Adrenal gland (tissue), 12 donors: ENCODE results near the gene SPPL3. TPM values are rescaled to one million over a fixed set of nuclear protein-coding genes. Genes with fewer than 3 reads are reported as not detected.

Experiments used
- DNase-seq, 7 donors: peaks; one replicate each; pipeline ENCODE4 v3.0.0-alpha.2; 2019 to 2020
- H3K27ac ChIP-seq, 5 donors: fragments of 200-600 bp; sonication (generic) in 4 of 5; 1 replicate in 3 of 5; 2 replicates in 2 of 5; pipeline versions ENCODE4 v1.5.1 to v1.8.0; 2016 to 2020; ENCODE audit warnings: mild to moderate bottlenecking in 1 of 5
- H3K27me3 ChIP-seq: fragments of 200-600 bp; 2 replicates; pipeline ENCODE4 v1.8.0; 2021
- H3K36me3 ChIP-seq, 2 donors: fragments of 200-600 bp; replicated peaks in 1 of 2; 1 replicate in 1 of 2; 2 replicates in 1 of 2; pipeline versions ENCODE4 v1.5.1 to v1.8.0; 2018 to 2022
- H3K4me1 ChIP-seq, 2 donors: fragments of 200-600 bp; replicated peaks in 1 of 2; 1 replicate in 1 of 2; 2 replicates in 1 of 2; pipeline versions ENCODE4 v1.5.1 to v1.8.0; 2018 to 2021
- H3K4me3 ChIP-seq, 4 donors: fragments of 200-600 bp; sonication (generic) in 3 of 4; one replicate each; pipeline ENCODE4 v1.5.1; 2016 to 2018
- H3K9me3 ChIP-seq, 3 donors: fragments of 200-600 bp; sonication (generic) in 1 of 3; replicated peaks in 1 of 3; 1 replicate in 2 of 3; 2 replicates in 1 of 3; pipeline versions ENCODE4 v1.5.1 to v1.8.0; 2016 to 2021
- CTCF ChIP-seq, 6 experiments: fragments of 450-650 bp in 4 of 6; fragments of 200-600 bp in 2 of 6; sonication (generic) in 1 of 6; IDR thresholded peaks; 1 replicate in 5 of 6; 2 replicates in 1 of 6; pipeline versions ENCODE4 v1.5.1 to v1.8.0; 2016 to 2021; ENCODE audit warnings: antibody characterized with exemption in 6 of 6, mild to moderate bottlenecking in 2 of 6, moderate library complexity in 1 of 6
- POLR2A ChIP-seq, 2 donors: fragments of 450-650 bp; IDR thresholded peaks; one replicate each; pipeline ENCODE4 v1.6.1; 2017; ENCODE audit warnings: antibody characterized with exemption in 2 of 2, mild to moderate bottlenecking in 2 of 2, moderate library complexity in 1 of 2
- WGBS, 4 donors: extraction: QIAGEN DNeasy Blood & Tissue Kit in 2 of 4; methylation state at CpG; one replicate each; pipeline versions ENCODE4 v1.1.5 to v1.1.7; 2013 to 2017; 5-methylcytosine and 5-hydroxymethylcytosine counted together
- intact Hi-C, 2 donors: fragments of 100-400 bp; cut with DNase I; formaldehyde crosslinking; loops; one replicate each; pipeline versions ENCODE4 v1.14.1 to v1.15.0; 2022 to 2023
- polyA plus RNA-seq, 3 donors: library from polyadenylated mRNA; stranded (reverse); fragments of 200-250 nt in 2 of 3; fragments of 350-450 nt in 1 of 3; fragmentation: Illumina TruSeq in 1 of 3; extraction: RNeasy Lipid Tissue Mini Kit (QIAGEN cat#74804) in 1 of 3; gene quantifications; one replicate each; pipeline ENCODE4 v1.2.3, GENCODE V29; 2013 to 2014
- total RNA-seq, 9 donors: library from RNA; depleted of rRNA in 4 of 9; stranded (reverse); fragments of >200 nt in 4 of 9; fragments of 120-200 nt in 1 of 9; fragmentation: NEBNext Ultra II Directional in 1 of 9; extraction: Animal tissue kit (Norgen Biotek cat#: 25700) in 1 of 9; gene quantifications; one replicate each; pipeline versions ENCODE4 v1.1.0 to v1.2.4, GENCODE V29; 2013 to 2023
- donor health status: healthy with polysubstance abuse.
- donor health status: Bipolar disorder and iron deficiency.
- donor health status: DM: yes; HTN: yes; CAD: no.
- donor health status: DM: no; HTN: no; CAD: no.
- donor health status: DM: no; HTN: no; CAD: no.
- donor health status: DM: yes; HTN: yes; CAD: no.

Gene SPPL3
- total and polyA plus RNA-seq, 12 donors, result 10.5 to 50.6 (median 21.3) TPM

- Histone ChIP-seq H3K27ac (no peak overlapping the region), H3K27me3 (no peaks in the 10 kb centered on the region), H3K4me3 (no peak overlapping the region), H3K4me1 (peaks cover 5 to 29% of the 10 kb centered on the region in 2 donors), H3K36me3 (no peaks in the 10 kb centered on the region), H3K9me3 (no peaks in the 10 kb centered on the region)
- intact Hi-C loops, result no loop called here
- WGBS, 4 donors, result 70 to 79% (median 73%) methylated on average over 3 of the region's 3 CpGs
- TF ChIP-seq CTCF (IDR thresholded peaks at IDR 0.05), result no peak
- TF ChIP-seq POLR2A (IDR thresholded peaks at IDR 0.05), result no peak
- DNase-seq, result no peak
Measured at GRCh38 chr12:120853188-120853587, 51.0 kb downstream of the SPPL3 start.

GRCh38 chr12:120851944-120852343, 52.2 kb downstream of the SPPL3 start:
- no peak for DNase-seq
- H3K4me1 ChIP-seq, result peaks cover 9 to 42% of the 10 kb centered on the region in 2 donors
- TF ChIP-seq CTCF (IDR thresholded peaks at IDR 0.05) (no peak), POLR2A (IDR thresholded peaks at IDR 0.05) (no peak)
- no peak overlapping the region for H3K27ac ChIP-seq
- H3K36me3 ChIP-seq, result no peaks in the 10 kb centered on the region
- no peak overlapping the region for H3K4me3 ChIP-seq
- 70 to 75% (median 72%) methylated on average over 4 of the region's 4 CpGs for WGBS, 4 donors
- no peaks in the 10 kb centered on the region for H3K9me3 ChIP-seq
- intact Hi-C loops, result no loop called here
- H3K27me3 ChIP-seq, result no peaks in the 10 kb centered on the region

- no peak overlapping the region for H3K27ac ChIP-seq
- 73 to 76% (median 74%) methylated on average over 7 of the region's 7 CpGs for WGBS, 4 donors
- no peak overlapping the region for H3K4me3 ChIP-seq
- intact Hi-C loops, result no loop called here
- TF ChIP-seq CTCF (IDR thresholded peaks at IDR 0.05) (no peak), POLR2A (IDR thresholded peaks at IDR 0.05) (no peak)
- H3K36me3 ChIP-seq, result no peaks in the 10 kb centered on the region
- H3K4me1 ChIP-seq, result peaks cover 9 to 44% of the 10 kb centered on the region in 2 donors
- H3K9me3 ChIP-seq, result no peaks in the 10 kb centered on the region
- no peak for DNase-seq
- H3K27me3 ChIP-seq, result no peaks in the 10 kb centered on the region
Measured at GRCh38 chr12:120851444-120851843, 52.7 kb downstream of the SPPL3 start.

GRCh38 chr12:120849765-120850164, 54.4 kb downstream of the SPPL3 start:
- H3K27me3 ChIP-seq, result no peaks in the 10 kb centered on the region
- TF ChIP-seq POLR2A (IDR thresholded peaks at IDR 0.05), result no peak
- DNase-seq, result peak in 3 of 7 donors; percentile 25 to 34 (median 29)
- peaks cover 9 to 49% of the 10 kb centered on the region in 2 donors for H3K4me1 ChIP-seq
- H3K36me3 ChIP-seq, result no peaks in the 10 kb centered on the region
- no peak overlapping the region for H3K4me3 ChIP-seq
- H3K27ac ChIP-seq, result peak overlapping the region in 2 of 5 donors; percentile 35 to 37
- intact Hi-C loops, result no loop called here
- 43 to 70% (median 54%) methylated on average over 2 of the region's 2 CpGs for WGBS, 4 donors
- H3K9me3 ChIP-seq, result no peaks in the 10 kb centered on the region

- peaks cover 6 to 36% of the 10 kb centered on the region in 2 donors for H3K4me1 ChIP-seq
- TF ChIP-seq POLR2A (IDR thresholded peaks at IDR 0.05), result no peak
- TF ChIP-seq CTCF (IDR thresholded peaks at IDR 0.05), result no peak
- no peak for DNase-seq
- no peaks in the 10 kb centered on the region for H3K36me3 ChIP-seq
- intact Hi-C loops, result no loop called here
- 14 to 39% (median 33%) methylated on average over 3 of the region's 3 CpGs for WGBS, 4 donors
- peak overlapping the region in 2 of 5 donors; percentile 19 to 45 for H3K27ac ChIP-seq
- no peak overlapping the region for H3K4me3 ChIP-seq
- H3K9me3 ChIP-seq, result no peaks in the 10 kb centered on the region
- no peaks in the 10 kb centered on the region for H3K27me3 ChIP-seq
Measured at GRCh38 chr12:120847814-120848213, 56.3 kb downstream of the SPPL3 start.
